Measurements from ENCODE around the gene SMC4. TPM values are rescaled to one million over a fixed set of nuclear protein-coding genes. Genes with fewer than 3 reads are reported as not detected.

SMC4 gene
- total and polyA plus RNA-seq, 2 of the 13 experiments (the other 11 are each of a cell fraction or from before 2014, with no cell fraction given), result 19.2 to 74.3 TPM

GRCh38 chr3:160480931-160481330, 81.5 kb downstream of the SMC4 start:
- Histone ChIP-seq H3K79me2 (ENCODE audit: insufficient read depth, low read length) (no peaks in the 10 kb centered on the region), H4K20me1 (ENCODE audit: insufficient read depth, low read length) (no peaks in the 10 kb centered on the region), H3K27me3 (ENCODE audit: control insufficient read depth in 1 of 2, insufficient read depth in 2 of 2, low read length in 2 of 2) (no peaks in the 10 kb centered on the region), H3K9me3 (ENCODE audit: low read length) (no peaks in the 10 kb centered on the region), H3K4me1 (ENCODE audit: insufficient read depth, low read length) (peaks cover 6% of the 10 kb centered on the region; the same call in 1 of the 2 replicates), H3K4me3 (replicated peaks in 1 of 3; ENCODE audit: insufficient read depth in 1 of 3, low read depth in 2 of 3, low read length in 3 of 3) (no peak overlapping the region), H3K4me2 (ENCODE audit: low read depth, low read length) (no peak overlapping the region), H3K9ac (ENCODE audit: insufficient read depth, low read depth, low read length) (no peak overlapping the region), H3K27ac (ENCODE audit: extremely low read length, insufficient read depth, low read length) (no peak overlapping the region), H2AFZ (ENCODE audit: low read length) (no peak overlapping the region), H3K36me3 (replicated peaks in 1 of 2; ENCODE audit: control insufficient read depth in 1 of 2, insufficient read depth in 2 of 2, low read length in 2 of 2) (no peaks in the 10 kb centered on the region)
- FAIRE-seq (no peak), ATAC-seq (no peak), DNase-seq (ENCODE audit: low spot score) (no peak)
- TF ChIP-seq ZNF841 (CRISPR knock-in tag; IDR thresholded peaks at IDR 0.05; ENCODE audit: borderline replicate concordance) (no peak), KDM2A (CRISPR knock-in tag; IDR thresholded peaks at IDR 0.05; ENCODE audit: borderline replicate concordance, low read depth) (no peak), SNAPC5 (CRISPR knock-in tag; IDR thresholded peaks at IDR 0.05; ENCODE audit: borderline replicate concordance) (no peak)
- no TSS peak for BruUV-seq (replicated peaks)
- in situ Hi-C loops (cut with HindIII; ENCODE audit: extremely low pct_ligation_motif_present, low pct_unique_long_range_greater_than_20kb) (no loop called here), intact Hi-C loops (cut with micrococcal nuclease; ENCODE audit: unreplicated experiment) (loop anchor here (10.0 kb wide), 1 partner anchor 446 kb away; no protein-coding TSS in a partner anchor)
- WGBS (ENCODE audit: low lambda C conversion rate), result 73% methylated on average over 5 of the region's 5 CpGs
- ChIA-PET CTCF (ENCODE audit: low intra/inter-chr PET ratio, low total read pairs) (no interaction called here), POLR2A (no interaction called here)

GRCh38 chr3:160481856-160482255, 82.4 kb downstream of the SMC4 start:
- Histone ChIP-seq H2AFZ (ENCODE audit: low read length) (no peak overlapping the region), H3K27ac (ENCODE audit: extremely low read length, insufficient read depth, low read length) (no peak overlapping the region), H3K4me1 (ENCODE audit: insufficient read depth, low read length) (peaks cover 6% of the 10 kb centered on the region; the same call in 1 of the 2 replicates), H3K9me3 (ENCODE audit: low read length) (no peaks in the 10 kb centered on the region), H3K9ac (ENCODE audit: insufficient read depth, low read depth, low read length) (no peak overlapping the region), H3K27me3 (ENCODE audit: control insufficient read depth in 1 of 2, insufficient read depth in 2 of 2, low read length in 2 of 2) (no peaks in the 10 kb centered on the region), H4K20me1 (ENCODE audit: insufficient read depth, low read length) (no peaks in the 10 kb centered on the region), H3K79me2 (ENCODE audit: insufficient read depth, low read length) (no peaks in the 10 kb centered on the region), H3K36me3 (replicated peaks in 1 of 2; ENCODE audit: control insufficient read depth in 1 of 2, insufficient read depth in 2 of 2, low read length in 2 of 2) (no peaks in the 10 kb centered on the region), H3K4me3 (replicated peaks in 1 of 3; ENCODE audit: insufficient read depth in 1 of 3, low read depth in 2 of 3, low read length in 3 of 3) (no peak overlapping the region), H3K4me2 (ENCODE audit: low read depth, low read length) (no peak overlapping the region)
- DNase-seq (ENCODE audit: low spot score) (peak; percentile 8), ATAC-seq (peak; percentile 62), FAIRE-seq (peak; percentile 57)
- intact Hi-C loops (cut with micrococcal nuclease; ENCODE audit: unreplicated experiment) (loop anchor here (10.0 kb wide), 1 partner anchor 447 kb away; no protein-coding TSS in a partner anchor), in situ Hi-C loops (cut with HindIII; ENCODE audit: extremely low pct_ligation_motif_present, low pct_unique_long_range_greater_than_20kb) (no loop called here)
- WGBS (ENCODE audit: low lambda C conversion rate), result 51% methylated on average over 6 of the region's 6 CpGs
- ChIA-PET POLR2A (no interaction called here), CTCF (ENCODE audit: low intra/inter-chr PET ratio, low total read pairs) (no interaction called here)
- TF ChIP-seq ZNF460 (CRISPR knock-in tag; IDR thresholded peaks at IDR 0.05; ENCODE audit: borderline replicate concordance) (no peak), SAP130 (CRISPR knock-in tag; IDR thresholded peaks at IDR 0.05; ENCODE audit: low read depth) (0 out of 2 replicates have a peak, but pooled peaks have one; percentile 23)
- no TSS peak for BruUV-seq (replicated peaks)
